Neural progenitor cell (in vitro differentiated cells): Measurements from ENCODE around the gene ORMDL1. TPM values are rescaled to one million over a fixed set of nuclear protein-coding genes. Genes with fewer than 3 reads are reported as not detected.

ENCODE experiments used
- DNase-seq: peaks from one replicate; pipeline ENCODE4 v3.0.0-alpha.2; 2016; ENCODE audit warnings: low spot score
- H2AFZ ChIP-seq: fragments of 200-600 bp; sonication (generic); replicated peaks from 2 replicates; pipeline ENCODE4 v1.6.1; 2016; ENCODE audit warnings: antibody characterized with exemption
- H3F3A ChIP-seq: fragments of 200-600 bp; sonication (generic); 2 replicates; pipeline ENCODE4 v1.6.1; 2016; ENCODE audit warnings: antibody characterized with exemption, low read depth
- H3K27ac ChIP-seq: fragments of 200-600 bp; sonication (generic); 2 replicates; pipeline ENCODE4 v1.5.1; 2016; ENCODE audit warnings: mild to moderate bottlenecking
- H3K27me3 ChIP-seq: fragments of 200-600 bp; sonication (generic); 2 replicates; pipeline ENCODE4 v1.6.1; 2016; ENCODE audit warnings: mild to moderate bottlenecking, moderate library complexity
- H3K36me3 ChIP-seq: fragments of 200-600 bp; sonication (generic); 2 replicates; pipeline ENCODE4 v1.5.1; 2016
- H3K4me1 ChIP-seq: fragments of 200-600 bp; sonication (generic); 2 replicates; pipeline ENCODE4 v1.6.1; 2016; ENCODE audit warnings: mixed run types
- H3K4me2 ChIP-seq: fragments of 200-600 bp; sonication (generic); 2 replicates; pipeline ENCODE4 v1.6.1; 2016
- H3K4me3 ChIP-seq: fragments of 200-600 bp; sonication (generic); 2 replicates; pipeline ENCODE4 v1.5.1; 2016
- H3K79me2 ChIP-seq: fragments of 200-600 bp; sonication (generic); 2 replicates; pipeline ENCODE4 v1.6.1; 2016; ENCODE audit warnings: low read depth
- H3K9ac ChIP-seq: fragments of 200-600 bp; sonication (generic); 2 replicates; pipeline ENCODE4 v1.6.1; 2016
- H3K9me3 ChIP-seq: fragments of 200-600 bp; sonication (generic); 2 replicates; pipeline ENCODE4 v1.5.1; 2016; ENCODE audit warnings: low read depth
- H4K20me1 ChIP-seq: fragments of 200-600 bp; sonication (generic); 2 replicates; pipeline ENCODE4 v1.6.1; 2016; ENCODE audit warnings: low read depth
- H3K27ac Mint-ChIP-seq: 3 replicates; pipeline ENCODE4 v1.8.0; 2021; ENCODE audit warnings: mixed read lengths
- H3K27me3 Mint-ChIP-seq: 2 replicates; pipeline ENCODE4 v1.8.0; 2022; ENCODE audit warnings: low read depth, mild to moderate bottlenecking, inconsistent platforms, moderate library complexity, mixed read lengths; ENCODE audit not compliant: insufficient read depth
- H3K36me3 Mint-ChIP-seq: 3 replicates; pipeline ENCODE4 v1.8.0; 2021; ENCODE audit warnings: mixed read lengths
- H3K4me1 Mint-ChIP-seq: 3 replicates; pipeline ENCODE4 v1.8.0; 2021; ENCODE audit warnings: mixed read lengths
- H3K4me3 Mint-ChIP-seq: 3 replicates; pipeline ENCODE4 v1.8.0; 2021; ENCODE audit warnings: mild to moderate bottlenecking, moderate library complexity, mixed read lengths
- H3K9me3 Mint-ChIP-seq: 3 replicates; pipeline ENCODE4 v1.8.0; 2020; ENCODE audit warnings: mixed read lengths
- EZH2 ChIP-seq: fragments of 200-600 bp; sonication (generic); IDR thresholded peaks from 2 replicates; pipeline ENCODE4 v1.6.1; 2017; ENCODE audit warnings: antibody characterized with exemption, mild to moderate bottlenecking, moderate library complexity
- EZH2phosphoT487 ChIP-seq: fragments of 200-600 bp; sonication (generic); IDR thresholded peaks from 2 replicates; pipeline ENCODE4 v1.6.1; 2017; ENCODE audit warnings: antibody characterized with exemption
- total RNA-seq: library from RNA; depleted of rRNA; stranded (reverse); fragments of >200 nt; gene quantifications from 2 replicates; pipeline ENCODE4 v1.2.3, GENCODE V29; 2015; ENCODE audit warnings: low replicate concordance
- TF ChIP-seq, protein P1 (sequence below): fragments of 200-600 bp; sonication (generic); IDR thresholded peaks from 2 replicates; pipeline ENCODE4 v1.5.1; 2017; ENCODE audit warnings: antibody characterized with exemption, mild to moderate bottlenecking

ORMDL1 gene
- total RNA-seq, 1 donor from 2014 or later, result 171 TPM

DNA sequence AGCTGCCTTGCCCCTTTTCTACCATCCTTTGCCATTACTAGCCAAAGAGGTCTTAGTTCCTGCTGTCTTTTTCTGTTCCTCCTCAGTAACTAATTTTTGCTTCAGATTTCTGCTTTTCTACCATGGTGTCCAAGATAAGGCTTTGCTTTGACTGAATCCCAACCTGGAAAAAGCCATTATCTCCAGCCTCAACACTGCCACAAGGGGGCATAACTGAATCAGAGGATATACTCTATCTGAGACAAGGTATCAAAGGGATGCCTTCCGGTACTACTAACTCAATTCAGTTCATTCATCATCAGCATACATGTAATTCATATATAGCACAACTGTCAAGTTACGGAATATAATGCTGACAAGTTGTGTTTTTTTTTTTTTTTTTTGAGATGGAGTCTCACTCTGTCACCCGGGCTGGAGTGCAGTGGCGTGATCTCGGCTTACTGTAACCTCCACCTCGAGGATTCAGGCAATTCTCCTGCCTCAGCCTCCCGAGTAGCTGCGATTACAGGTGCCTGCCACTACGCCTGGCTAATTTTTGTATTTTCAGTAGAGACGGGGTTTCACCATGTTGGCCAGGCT, 33.0 kb downstream of the ORMDL1 start:
- Histone ChIP-seq H2AFZ (no peak overlapping the region), H3K4me3 (no peak overlapping the region), H3K9me3 (no peaks in the 10 kb centered on the region), H3K4me1 (no peaks in the 10 kb centered on the region), H3K36me3 (peaks cover 11% of the 10 kb centered on the region), H3K79me2 (no peaks in the 10 kb centered on the region), H3K27ac (no peak overlapping the region), H3K27me3 (no peaks in the 10 kb centered on the region), H4K20me1 (no peaks in the 10 kb centered on the region), H3K4me2 (no peak overlapping the region), H3F3A (no peaks in the 10 kb centered on the region), H3K9ac (no peak overlapping the region)
- Mint-ChIP-seq H3K36me3 (peaks cover 5% of the 10 kb centered on the region), H3K4me1 (no peaks in the 10 kb centered on the region), H3K4me3 (no peak overlapping the region), H3K27ac (no peak overlapping the region), H3K9me3 (no peaks in the 10 kb centered on the region), H3K27me3 (no peaks in the 10 kb centered on the region)
- no peak for TF ChIP-seq EZH2phosphoT487
- TF ChIP-seq EZH2, result no peak
- TF ChIP-seq, protein P1, sequence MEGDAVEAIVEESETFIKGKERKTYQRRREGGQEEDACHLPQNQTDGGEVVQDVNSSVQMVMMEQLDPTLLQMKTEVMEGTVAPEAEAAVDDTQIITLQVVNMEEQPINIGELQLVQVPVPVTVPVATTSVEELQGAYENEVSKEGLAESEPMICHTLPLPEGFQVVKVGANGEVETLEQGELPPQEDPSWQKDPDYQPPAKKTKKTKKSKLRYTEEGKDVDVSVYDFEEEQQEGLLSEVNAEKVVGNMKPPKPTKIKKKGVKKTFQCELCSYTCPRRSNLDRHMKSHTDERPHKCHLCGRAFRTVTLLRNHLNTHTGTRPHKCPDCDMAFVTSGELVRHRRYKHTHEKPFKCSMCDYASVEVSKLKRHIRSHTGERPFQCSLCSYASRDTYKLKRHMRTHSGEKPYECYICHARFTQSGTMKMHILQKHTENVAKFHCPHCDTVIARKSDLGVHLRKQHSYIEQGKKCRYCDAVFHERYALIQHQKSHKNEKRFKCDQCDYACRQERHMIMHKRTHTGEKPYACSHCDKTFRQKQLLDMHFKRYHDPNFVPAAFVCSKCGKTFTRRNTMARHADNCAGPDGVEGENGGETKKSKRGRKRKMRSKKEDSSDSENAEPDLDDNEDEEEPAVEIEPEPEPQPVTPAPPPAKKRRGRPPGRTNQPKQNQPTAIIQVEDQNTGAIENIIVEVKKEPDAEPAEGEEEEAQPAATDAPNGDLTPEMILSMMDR, result peak; percentile 73
- peak; percentile 56 for DNase-seq

DNA sequence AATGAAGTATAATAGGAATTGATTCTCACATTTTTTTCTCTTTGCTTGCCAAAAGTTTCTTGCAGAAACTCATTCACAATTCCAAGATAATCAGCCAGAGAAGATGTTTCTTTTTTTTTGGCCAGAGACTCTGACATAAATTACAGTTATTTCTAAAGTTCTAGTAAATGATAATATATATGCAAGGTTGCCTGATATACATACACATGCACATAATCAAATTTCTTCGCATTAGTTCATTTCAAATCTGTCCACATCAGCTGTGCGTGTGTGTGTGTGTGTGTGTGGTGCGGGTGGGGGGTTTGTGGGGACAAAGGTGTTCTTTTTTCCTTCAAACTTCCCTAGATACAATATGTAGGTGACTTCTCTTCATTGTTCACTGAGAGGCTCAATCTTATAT, 54.7 kb downstream of the ORMDL1 start:
- Mint-ChIP-seq H3K4me1 (no peaks in the 10 kb centered on the region), H3K27me3 (no peaks in the 10 kb centered on the region), H3K27ac (no peak overlapping the region), H3K36me3 (no peaks in the 10 kb centered on the region), H3K9me3 (no peaks in the 10 kb centered on the region), H3K4me3 (no peak overlapping the region)
- no peaks in the 10 kb centered on the region for H3K9me3 ChIP-seq
- no peak overlapping the region for H3K9ac ChIP-seq
- no peaks in the 10 kb centered on the region for H3K4me1 ChIP-seq
- no peaks in the 10 kb centered on the region for H3K27me3 ChIP-seq
- no peak for DNase-seq
- no peak overlapping the region for H3K4me3 ChIP-seq
- no peak overlapping the region for H3K27ac ChIP-seq
- TF ChIP-seq, protein P1, result no peak
- TF ChIP-seq EZH2phosphoT487 (no peak), EZH2 (no peak)
- no peaks in the 10 kb centered on the region for H4K20me1 ChIP-seq
- H3K36me3 ChIP-seq, result no peaks in the 10 kb centered on the region
- no peak overlapping the region for H3K4me2 ChIP-seq
- no peaks in the 10 kb centered on the region for H3F3A ChIP-seq
- no peaks in the 10 kb centered on the region for H3K79me2 ChIP-seq
- no peak overlapping the region for H2AFZ ChIP-seq

DNA sequence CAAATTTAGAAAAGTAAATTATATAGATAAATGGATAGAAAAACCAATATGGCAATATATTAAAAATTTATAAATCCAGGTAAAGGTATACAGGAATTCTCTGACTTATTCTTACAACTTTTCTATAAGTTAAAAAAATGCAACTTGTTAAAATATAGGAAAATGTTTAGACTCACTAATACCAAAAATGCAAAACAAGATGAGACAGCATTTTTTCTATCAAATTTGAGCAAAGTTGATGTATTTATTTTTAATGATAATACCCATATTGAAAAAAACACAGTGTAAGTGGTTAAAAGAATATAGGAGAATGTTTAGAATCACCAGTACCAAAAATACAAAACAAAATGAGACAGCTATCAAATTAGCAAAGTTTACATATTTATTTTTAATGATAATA, 57.3 kb downstream of the ORMDL1 start:
- no peak for DNase-seq
- no peaks in the 10 kb centered on the region for H3K36me3 Mint-ChIP-seq
- H3K79me2 ChIP-seq, result no peaks in the 10 kb centered on the region
- no peaks in the 10 kb centered on the region for H3K9me3 Mint-ChIP-seq
- no peak overlapping the region for H3K4me2 ChIP-seq
- no peaks in the 10 kb centered on the region for H3K27me3 Mint-ChIP-seq
- no peaks in the 10 kb centered on the region for H3K36me3 ChIP-seq
- H3K27ac Mint-ChIP-seq, result no peak overlapping the region
- TF ChIP-seq EZH2 (no peak), EZH2phosphoT487 (no peak)
- TF ChIP-seq, protein P1, result no peak
- H3K27ac ChIP-seq, result no peak overlapping the region
- H3K4me1 Mint-ChIP-seq, result no peaks in the 10 kb centered on the region
- H3K4me3 Mint-ChIP-seq, result no peak overlapping the region
- H3K9ac ChIP-seq, result no peak overlapping the region
- no peaks in the 10 kb centered on the region for H3F3A ChIP-seq
- no peaks in the 10 kb centered on the region for H3K4me1 ChIP-seq
- no peaks in the 10 kb centered on the region for H4K20me1 ChIP-seq
- H3K27me3 ChIP-seq, result no peaks in the 10 kb centered on the region
- H3K9me3 ChIP-seq, result no peaks in the 10 kb centered on the region
- no peak overlapping the region for H2AFZ ChIP-seq
- H3K4me3 ChIP-seq, result no peak overlapping the region
